ENCODE results near the gene ERCC4. TPM values are rescaled to one million over a fixed set of nuclear protein-coding genes. Genes with fewer than 3 reads are reported as not detected.

ERCC4 gene
- total RNA-seq (10 to 100 TPM in 3 of 4 donors, 1 to 10 TPM in 1; 7.7 to 11.4 (median 10.6) TPM), polyA plus RNA-seq (1 to 10 TPM in 2 of 3 donors, under 1 TPM in 1; 0.60 to 1.9 (median 1.4) TPM)

- Histone ChIP-seq H3K4me3 (peak within 1 kb of the TSS; percentile 78 to 89 (median 88)), H3K4me1 (peaks cover 0 to 30% (median 18%) of the 10 kb centered on the region in 4 donors), H3K9me3 (no peaks in the 10 kb centered on the region), H3K27me3 (no peaks in the 10 kb centered on the region), H3K36me3 (peaks cover 0 to 11% (median 3%) of the 10 kb centered on the region in 4 donors), H3K27ac (peak within 1 kb of the TSS; percentile 77 to 85 (median 83))
- DNase-seq = peak; percentile 100
- peak; percentile 61 to 89 (median 74) for TF ChIP-seq POLR2AphosphoS5 (IDR thresholded peaks at IDR 0.05)
- no peak for TF ChIP-seq POLR2A (IDR thresholded peaks at IDR 0.05)
- TF ChIP-seq CTCF (IDR thresholded peaks at IDR 0.05) = peak; percentile 83 to 92 (median 89)
- intact Hi-C loops (cut with DNase I) = loop anchor here (1.0 to 10.0 kb wide), 7 partner anchors 53 to 607 kb away; partner anchors contain the start of gene MRTFB
- 0 to 1% methylated on average over 64 of the region's 64 CpGs for WGBS, 2 donors
Measured at GRCh38 chr16:13919683-13920509, at the start of gene ERCC4. Gene ERCC4, plus strand, starts transcription at chr16:13920154. Its CDS starts 12 bp downstream, at chr16:13920166.

GRCh38 chr16:13873835-13874438 is 46.0 kb upstream of the ERCC4 start:
- WGBS, 2 donors = 20 to 21% methylated on average over 5 of the region's 5 CpGs
- no peak overlapping the region for H3K27ac ChIP-seq
- DNase-seq = no peak
- H3K4me3 ChIP-seq = no peak overlapping the region
- TF ChIP-seq POLR2AphosphoS5 (IDR thresholded peaks at IDR 0.05) = no peak
- TF ChIP-seq EP300 (IDR thresholded peaks at IDR 0.05) = no peak
- peak in 1 of 4 experiments; percentile 18 for TF ChIP-seq CTCF (IDR thresholded peaks at IDR 0.05)
- no peak for TF ChIP-seq POLR2A (IDR thresholded peaks at IDR 0.05)
- no peaks in the 10 kb centered on the region for H3K4me1 ChIP-seq
- intact Hi-C loops (cut with DNase I) = no loop called here
- no peaks in the 10 kb centered on the region for H3K27me3 ChIP-seq
- H3K9me3 ChIP-seq = no peaks in the 10 kb centered on the region
- H3K36me3 ChIP-seq = no peaks in the 10 kb centered on the region

GRCh38 chr16:13875614-13876284 is 44.2 kb upstream of the ERCC4 start:
- no peak for TF ChIP-seq POLR2A (IDR thresholded peaks at IDR 0.05)
- no peak for TF ChIP-seq POLR2AphosphoS5 (IDR thresholded peaks at IDR 0.05)
- no peak for TF ChIP-seq CTCF (IDR thresholded peaks at IDR 0.05)
- no peak for TF ChIP-seq EP300 (IDR thresholded peaks at IDR 0.05)
- intact Hi-C loops (cut with DNase I) = no loop called here
- Histone ChIP-seq H3K4me3 (no peak overlapping the region), H3K4me1 (no peaks in the 10 kb centered on the region), H3K36me3 (no peaks in the 10 kb centered on the region), H3K27me3 (no peaks in the 10 kb centered on the region), H3K9me3 (no peaks in the 10 kb centered on the region), H3K27ac (no peak overlapping the region)
- DNase-seq = no peak
- WGBS, 2 donors = 74 to 82% methylated on average over 5 of the region's 5 CpGs

GRCh38 chr16:13883276-13883675 is 36.7 kb upstream of the ERCC4 start:
- TF ChIP-seq EP300 (IDR thresholded peaks at IDR 0.05) (no peak), POLR2AphosphoS5 (IDR thresholded peaks at IDR 0.05) (no peak), POLR2A (IDR thresholded peaks at IDR 0.05) (no peak), CTCF (IDR thresholded peaks at IDR 0.05) (no peak)
- H3K27ac ChIP-seq = no peak overlapping the region
- intact Hi-C loops (cut with DNase I) = no loop called here
- no peaks in the 10 kb centered on the region for H3K9me3 ChIP-seq
- 46 to 75% methylated on average over 11 of the region's 11 CpGs for WGBS, 2 donors
- H3K4me3 ChIP-seq = no peak overlapping the region
- no peaks in the 10 kb centered on the region for H3K27me3 ChIP-seq
- DNase-seq = no peak
- H3K4me1 ChIP-seq = no peaks in the 10 kb centered on the region
- H3K36me3 ChIP-seq = no peaks in the 10 kb centered on the region
